GM11168 (cell line): Measurements from ENCODE around the gene RBL2.

Experiments used
- in situ Hi-C: fragments of 300-500 bp; cut with MboI; formaldehyde crosslinking; loops from one replicate; pipeline ENCODE4 v1.12.0; 2022; ENCODE audit warnings: low sequenced_read_pairs; ENCODE audit not compliant: unreplicated experiment

RBL2 gene

GRCh38 chr16:53449816-53450517 lies 15.7 kb downstream of the RBL2 start:
- in situ Hi-C loops = no loop called here

GRCh38 chr16:53453928-53454327 lies 19.7 kb downstream of the RBL2 start:
- in situ Hi-C loops = no loop called here

DNA sequence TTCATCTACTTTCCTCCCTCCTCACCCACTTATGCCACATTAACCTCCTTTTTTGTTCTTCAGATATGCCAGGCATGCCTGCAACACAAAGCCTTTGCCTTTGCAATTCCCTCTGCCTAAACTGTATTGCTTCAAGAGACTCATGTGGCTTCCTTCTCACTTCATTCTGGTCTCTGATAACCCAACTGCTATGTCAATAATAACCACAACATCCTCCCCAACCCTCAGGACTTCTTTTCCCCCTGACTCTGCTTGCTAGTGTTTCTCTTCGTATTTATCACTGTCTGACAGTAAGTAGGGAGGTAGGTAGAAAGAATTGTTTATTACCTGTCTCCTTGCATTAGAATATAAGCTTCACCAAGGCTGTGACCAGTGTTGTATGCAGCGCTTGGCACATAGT lies 22.4 kb downstream of the RBL2 start:
- in situ Hi-C loops = no loop called here

- in situ Hi-C loops = no loop called here
Measured at GRCh38 chr16:53457670-53458069, 23.4 kb downstream of the RBL2 start.

- in situ Hi-C loops = no loop called here
Measured at GRCh38 chr16:53458635-53459034, 24.4 kb downstream of the RBL2 start.

- in situ Hi-C loops = no loop called here
Measured at GRCh38 chr16:53465606-53466280, 31.5 kb downstream of the RBL2 start.

DNA sequence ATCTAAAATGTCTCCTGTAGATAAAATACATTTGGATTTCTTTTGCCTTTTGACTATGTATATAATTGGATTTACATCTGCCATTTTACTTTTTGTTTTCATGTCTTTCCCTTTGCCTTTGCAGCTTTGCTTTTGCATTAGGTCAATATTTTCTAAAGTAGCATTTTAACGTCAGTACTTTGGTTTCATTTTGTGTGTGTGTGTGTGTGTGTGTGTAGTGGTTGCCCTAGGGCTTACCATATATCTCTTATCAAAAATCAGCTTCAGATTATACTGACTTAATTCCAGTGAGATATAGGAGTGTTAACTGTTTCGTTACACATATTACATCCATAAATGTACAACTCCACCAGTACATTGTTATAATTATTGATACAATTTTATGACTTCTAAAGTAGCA lies 42.6 kb downstream of the RBL2 start:
- in situ Hi-C loops = no loop called here

DNA sequence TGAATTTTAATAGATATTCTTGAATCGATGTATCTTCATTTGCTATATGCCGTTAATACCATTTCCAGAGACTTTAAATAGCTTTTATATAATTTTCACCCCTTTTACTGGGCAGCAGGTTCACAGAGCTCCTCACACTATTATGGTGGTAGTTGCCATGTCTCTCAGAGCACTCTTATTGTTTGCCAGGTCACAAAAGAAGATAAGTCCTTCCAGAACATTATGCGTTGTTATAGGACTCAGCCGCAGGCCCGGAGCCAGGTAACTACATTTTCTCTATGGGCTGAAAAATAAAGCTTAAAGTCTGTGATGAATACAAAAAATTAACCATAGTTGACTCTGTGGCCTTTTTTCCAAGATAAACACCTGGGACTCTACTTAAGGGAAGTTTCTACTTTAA lies 44.7 kb downstream of the RBL2 start:
- in situ Hi-C loops = no loop called here

- in situ Hi-C loops = no loop called here
Measured at GRCh38 chr16:53480394-53480793, 46.1 kb downstream of the RBL2 start.

- in situ Hi-C loops = no loop called here
Measured at GRCh38 chr16:53482123-53482522, 47.9 kb downstream of the RBL2 start.

DNA sequence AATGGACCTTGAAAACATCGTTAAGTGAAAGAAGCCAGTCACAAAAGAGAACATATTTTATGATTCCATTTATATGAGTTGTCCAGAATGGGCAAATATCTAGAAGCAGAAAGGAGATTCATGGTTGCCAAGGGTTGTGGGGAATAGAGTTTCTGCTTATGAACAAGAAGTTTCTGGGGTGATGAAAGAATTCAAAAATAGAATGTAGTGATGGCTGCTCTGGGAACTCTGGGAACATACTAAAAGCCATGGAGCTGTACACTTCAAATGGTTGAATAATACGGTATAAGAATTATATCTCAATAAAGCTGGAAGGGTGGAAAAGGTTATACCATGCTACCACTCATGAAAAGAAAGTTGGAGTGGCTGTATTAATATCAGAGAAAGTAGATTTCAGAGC lies 50.3 kb downstream of the RBL2 start:
- in situ Hi-C loops = no loop called here

- in situ Hi-C loops = no loop called here
Measured at GRCh38 chr16:53486230-53486629, 52.0 kb downstream of the RBL2 start.

DNA sequence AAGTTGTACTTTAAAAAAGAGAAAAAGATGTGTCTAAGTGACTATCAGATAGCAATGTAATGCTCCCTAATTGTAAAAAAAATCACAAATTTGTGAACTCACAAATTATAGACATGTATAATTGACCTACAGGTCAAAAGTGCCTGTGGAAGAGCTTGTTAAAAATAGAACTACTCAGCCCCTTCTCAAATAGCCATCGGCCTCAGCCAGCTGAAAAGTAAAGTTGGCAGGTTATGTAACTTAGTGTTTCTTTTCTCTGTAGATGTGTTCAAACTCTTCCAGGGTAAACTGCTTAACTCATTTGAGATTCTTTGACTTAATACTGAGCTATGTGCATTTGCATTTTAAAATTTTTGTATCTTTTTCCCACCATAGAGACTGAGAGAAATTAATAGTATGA lies 55.5 kb downstream of the RBL2 start:
- in situ Hi-C loops = no loop called here

- in situ Hi-C loops = no loop called here
Measured at GRCh38 chr16:53492503-53492902, 58.2 kb downstream of the RBL2 start.

- in situ Hi-C loops = no loop called here
Measured at GRCh38 chr16:53494636-53495035, 60.4 kb downstream of the RBL2 start.

GRCh38 chr16:53495325-53495724 lies 61.1 kb downstream of the RBL2 start:
- in situ Hi-C loops = no loop called here

DNA sequence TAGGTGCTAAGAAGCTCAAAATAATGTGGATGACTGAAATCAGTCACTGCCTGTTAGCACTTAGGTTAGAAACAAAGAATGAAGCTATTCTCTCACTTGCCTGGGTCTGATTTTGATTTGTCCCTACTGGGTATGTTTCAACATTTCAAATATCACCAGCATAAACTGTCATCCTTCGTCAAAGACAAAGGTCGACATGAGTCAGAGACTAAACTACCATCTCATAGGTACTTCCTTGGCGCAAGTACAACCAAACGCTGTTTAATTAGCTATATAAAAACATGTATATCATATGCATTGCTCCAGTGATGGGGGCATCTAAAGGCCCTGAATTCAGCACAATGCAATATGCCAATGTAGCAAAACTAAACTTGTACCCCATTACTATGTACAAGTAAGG lies 64.7 kb downstream of the RBL2 start:
- in situ Hi-C loops = no loop called here

DNA sequence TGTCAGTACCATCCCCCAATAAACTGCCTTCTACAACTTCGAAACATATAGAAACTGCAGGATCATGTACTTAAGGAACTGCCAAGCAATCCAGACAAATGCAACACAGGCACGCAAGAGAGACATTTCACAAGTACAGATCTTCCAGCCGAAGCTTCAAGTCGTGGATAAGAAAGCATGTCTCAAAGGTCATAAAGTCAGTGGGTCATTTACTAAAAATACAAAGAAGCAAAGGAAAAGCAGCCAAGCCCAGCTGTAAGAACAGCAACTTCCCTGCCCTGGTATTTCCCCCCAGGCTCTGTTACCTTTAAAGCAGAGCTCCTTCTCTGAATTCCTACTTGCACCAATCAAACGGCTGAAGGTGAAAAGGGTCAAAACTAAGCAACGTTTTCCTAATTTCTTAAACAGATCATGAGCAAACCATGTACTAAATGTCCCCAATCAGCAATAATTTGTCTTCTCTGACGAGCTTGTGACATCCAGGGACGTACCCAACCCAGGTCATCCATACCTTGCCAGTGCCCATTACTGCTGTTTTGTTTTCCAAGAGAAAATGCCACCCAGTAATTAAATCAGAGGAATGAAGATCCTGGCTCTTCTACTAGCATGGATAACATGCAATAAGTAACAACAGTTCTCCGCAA lies 67.1 kb downstream of the RBL2 start:
- in situ Hi-C loops = no loop called here

DNA sequence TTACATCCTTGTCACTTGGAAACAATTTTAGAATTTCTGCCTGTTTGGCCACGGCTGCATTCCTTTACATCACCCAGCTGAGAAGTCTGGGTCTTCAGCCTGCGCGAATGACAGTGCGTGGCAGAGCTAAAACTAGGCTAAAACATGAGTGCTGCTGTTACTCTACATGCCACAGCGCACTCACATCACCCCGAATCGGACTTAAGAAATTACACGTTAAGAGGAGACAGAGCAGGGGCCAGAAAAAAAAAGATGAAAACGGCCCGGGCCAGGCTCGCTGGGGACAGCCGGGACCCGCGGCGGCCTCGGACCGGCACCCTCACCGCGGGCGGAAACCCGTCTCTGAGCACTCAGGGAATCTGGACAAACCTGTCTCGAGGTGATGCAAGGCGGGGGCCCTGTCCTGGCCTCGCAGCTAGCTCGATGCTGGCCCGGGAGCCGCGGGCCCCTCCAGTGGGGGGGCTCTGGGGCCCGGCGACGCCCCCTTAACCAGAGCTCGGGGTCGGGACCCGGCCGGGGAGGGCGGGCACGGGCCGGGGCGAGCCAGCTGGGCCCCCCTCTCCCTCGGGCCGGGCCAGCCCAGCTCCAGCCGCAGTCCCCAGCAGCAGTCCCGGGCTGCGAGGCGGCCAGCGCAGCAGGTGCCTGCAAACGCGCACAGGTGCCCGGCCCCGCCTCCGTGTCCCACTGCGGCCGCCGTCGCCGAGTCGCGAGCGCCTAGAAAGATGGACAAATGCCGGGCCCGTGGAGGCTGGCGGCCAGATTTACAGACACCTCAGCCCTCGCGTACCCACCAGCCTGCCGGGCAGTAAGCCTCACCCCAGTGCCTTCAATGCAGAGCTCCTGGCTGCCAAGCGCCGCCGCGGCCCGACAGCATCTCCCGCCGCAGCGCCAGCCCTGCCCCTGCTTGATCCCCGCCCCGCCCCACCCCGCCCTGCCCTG lies 68.3 kb downstream of the RBL2 start, which contains the start of gene AKTIP:
Gene AKTIP (minus strand): TSS at position 879 of the 939 bp plus-strand sequence. CDS start 2,950 bp downstream, outside the sequence.
- in situ Hi-C loops = no loop called here

DNA sequence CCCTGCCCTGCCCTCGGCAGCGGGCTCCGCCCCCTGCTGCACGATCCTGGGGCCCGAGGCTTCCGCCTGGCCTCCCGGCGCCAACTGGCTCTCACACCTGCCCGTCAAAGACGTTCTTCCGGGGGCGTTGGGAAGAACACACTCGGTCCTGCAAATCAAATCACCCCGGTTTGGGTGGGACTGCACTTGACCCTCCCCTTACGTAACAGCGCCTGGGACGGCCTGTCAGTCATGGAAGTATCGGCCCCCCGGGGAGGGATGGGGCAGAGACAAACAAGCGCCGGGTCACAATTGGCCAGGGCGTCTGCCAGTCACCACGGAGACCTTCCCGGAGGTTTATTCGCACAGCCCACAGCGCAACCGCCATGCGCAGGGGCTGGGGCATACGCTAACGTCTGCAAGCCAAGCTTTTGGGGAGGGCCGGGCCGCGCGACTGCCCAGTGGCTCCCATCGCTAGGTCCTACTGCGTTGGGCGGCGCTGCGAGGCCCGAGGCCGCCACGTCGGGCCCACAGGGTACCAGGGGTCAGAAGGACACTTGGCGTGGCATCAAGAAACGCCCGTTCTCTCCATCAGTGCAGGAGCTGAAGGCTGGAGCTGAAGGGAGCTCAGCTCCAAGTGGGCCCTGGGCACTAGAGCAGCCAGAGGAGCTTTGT lies 69.1 kb downstream of the RBL2 start:
- in situ Hi-C loops = no loop called here
